Stimulated activated memory B cell treated with anti-CD40 and anti-IgM and Interleukin-4, amounts not matched to agents 10 μg/mL and 1 μg/mL and 100 μg/mL, for 72 hours (primary cell): Measurements from ENCODE around the gene RASSF5.

ENCODE experiments used
- ATAC-seq: fragments of 150-1000 bp; cut with Tn5 transposase; 2 replicates; pipeline ENCODE4 v1.10.0; 2021
- H3K27ac Mint-ChIP-seq: one replicate; pipeline ENCODE4 v1.8.0; 2022; ENCODE audit warnings: mild to moderate bottlenecking, mixed read lengths
- H3K27me3 Mint-ChIP-seq: one replicate; pipeline ENCODE4 v1.8.0; 2022; ENCODE audit warnings: mixed read lengths
- H3K36me3 Mint-ChIP-seq: one replicate; pipeline ENCODE4 v1.8.0; 2022; ENCODE audit warnings: mixed read lengths
- H3K4me1 Mint-ChIP-seq: one replicate; pipeline ENCODE4 v1.8.0; 2022; ENCODE audit warnings: mixed read lengths
- H3K4me3 Mint-ChIP-seq: one replicate; pipeline ENCODE4 v1.8.0; 2022; ENCODE audit warnings: mild to moderate bottlenecking, moderate library complexity, mixed read lengths
- H3K9me3 Mint-ChIP-seq: one replicate; pipeline ENCODE4 v1.8.0; 2022; ENCODE audit warnings: mixed read lengths

Gene RASSF5

GRCh38 chr1:206500046-206500445 is 7.3 kb upstream of the RASSF5 start:
- Mint-ChIP-seq H3K4me1 (peaks cover 52% of the 10 kb centered on the region), H3K9me3 (no peaks in the 10 kb centered on the region), H3K4me3 (no peak overlapping the region), H3K27me3 (no peaks in the 10 kb centered on the region), H3K27ac (no peak overlapping the region), H3K36me3 (peaks cover 12% of the 10 kb centered on the region)
- ATAC-seq, result no peak

- no peaks in the 10 kb centered on the region for H3K27me3 Mint-ChIP-seq
- peaks cover 50% of the 10 kb centered on the region for H3K4me1 Mint-ChIP-seq
- no peaks in the 10 kb centered on the region for H3K9me3 Mint-ChIP-seq
- H3K27ac Mint-ChIP-seq, result no peak overlapping the region
- H3K4me3 Mint-ChIP-seq, result no peak overlapping the region
- no peak for ATAC-seq
- peaks cover 12% of the 10 kb centered on the region for H3K36me3 Mint-ChIP-seq
Observed at GRCh38 chr1:206501881-206502280, 5.5 kb upstream of the RASSF5 start.

DNA sequence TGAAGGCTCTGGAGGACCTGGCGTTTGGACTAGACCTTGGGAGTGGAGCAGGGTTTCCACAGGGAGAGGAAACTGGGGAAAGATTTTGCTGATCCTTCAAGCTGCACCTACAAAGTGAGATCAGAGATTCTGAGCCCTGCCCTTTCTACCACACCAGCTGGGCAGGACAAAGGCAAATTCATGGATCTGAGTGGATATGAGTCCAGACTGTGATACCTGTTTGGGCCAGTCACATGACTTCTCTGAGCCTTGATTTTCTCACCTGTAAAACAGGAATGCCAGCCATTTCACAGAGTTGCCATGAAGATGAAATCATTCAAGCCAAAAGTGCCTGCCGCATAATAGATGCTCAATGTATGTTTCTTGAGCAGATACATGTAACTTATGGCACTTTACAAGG is 4.9 kb upstream of the RASSF5 start:
- H3K27ac Mint-ChIP-seq, result no peak overlapping the region
- H3K27me3 Mint-ChIP-seq, result no peaks in the 10 kb centered on the region
- H3K9me3 Mint-ChIP-seq, result no peaks in the 10 kb centered on the region
- no peak overlapping the region for H3K4me3 Mint-ChIP-seq
- peaks cover 12% of the 10 kb centered on the region for H3K36me3 Mint-ChIP-seq
- no peak for ATAC-seq
- H3K4me1 Mint-ChIP-seq, result peaks cover 45% of the 10 kb centered on the region

GRCh38 chr1:206502812-206503211 is 4.5 kb upstream of the RASSF5 start:
- Mint-ChIP-seq H3K4me3 (no peak overlapping the region), H3K4me1 (peaks cover 42% of the 10 kb centered on the region), H3K9me3 (no peaks in the 10 kb centered on the region), H3K27me3 (no peaks in the 10 kb centered on the region), H3K36me3 (peaks cover 11% of the 10 kb centered on the region), H3K27ac (no peak overlapping the region)
- no peak for ATAC-seq

GRCh38 chr1:206503591-206504362 is 3.6 kb upstream of the RASSF5 start:
- Mint-ChIP-seq H3K27ac (no peak overlapping the region), H3K27me3 (peaks cover 6% of the 10 kb centered on the region), H3K36me3 (peaks cover 3% of the 10 kb centered on the region), H3K4me3 (no peak overlapping the region), H3K9me3 (no peaks in the 10 kb centered on the region), H3K4me1 (peaks cover 42% of the 10 kb centered on the region)
- ATAC-seq, result peak; percentile 74

- Mint-ChIP-seq H3K27ac (no peak overlapping the region), H3K4me1 (peaks cover 42% of the 10 kb centered on the region), H3K36me3 (no peaks in the 10 kb centered on the region), H3K4me3 (no peak overlapping the region), H3K9me3 (no peaks in the 10 kb centered on the region), H3K27me3 (peaks cover 12% of the 10 kb centered on the region)
- ATAC-seq, result no peak
Observed at GRCh38 chr1:206504363-206504713, 3.0 kb upstream of the RASSF5 start.

- peak overlapping the region; percentile 69 for H3K27ac Mint-ChIP-seq
- peaks cover 20% of the 10 kb centered on the region for H3K27me3 Mint-ChIP-seq
- no peaks in the 10 kb centered on the region for H3K36me3 Mint-ChIP-seq
- H3K9me3 Mint-ChIP-seq, result no peaks in the 10 kb centered on the region
- peak overlapping the region; percentile 81 for H3K4me3 Mint-ChIP-seq
- ATAC-seq, result no peak
- peaks cover 42% of the 10 kb centered on the region for H3K4me1 Mint-ChIP-seq
Observed at GRCh38 chr1:206505702-206506355, 1.5 kb upstream of the RASSF5 start.

GRCh38 chr1:206506405-206507283 is 687 bp upstream of the RASSF5 start:
- H3K4me1 Mint-ChIP-seq, result peaks cover 42% of the 10 kb centered on the region
- ATAC-seq, result peak; percentile 53
- H3K9me3 Mint-ChIP-seq, result no peaks in the 10 kb centered on the region
- H3K27ac Mint-ChIP-seq, result peak overlapping the region; percentile 69
- H3K4me3 Mint-ChIP-seq, result peak overlapping the region; percentile 81
- no peaks in the 10 kb centered on the region for H3K36me3 Mint-ChIP-seq
- peaks cover 20% of the 10 kb centered on the region for H3K27me3 Mint-ChIP-seq

DNA sequence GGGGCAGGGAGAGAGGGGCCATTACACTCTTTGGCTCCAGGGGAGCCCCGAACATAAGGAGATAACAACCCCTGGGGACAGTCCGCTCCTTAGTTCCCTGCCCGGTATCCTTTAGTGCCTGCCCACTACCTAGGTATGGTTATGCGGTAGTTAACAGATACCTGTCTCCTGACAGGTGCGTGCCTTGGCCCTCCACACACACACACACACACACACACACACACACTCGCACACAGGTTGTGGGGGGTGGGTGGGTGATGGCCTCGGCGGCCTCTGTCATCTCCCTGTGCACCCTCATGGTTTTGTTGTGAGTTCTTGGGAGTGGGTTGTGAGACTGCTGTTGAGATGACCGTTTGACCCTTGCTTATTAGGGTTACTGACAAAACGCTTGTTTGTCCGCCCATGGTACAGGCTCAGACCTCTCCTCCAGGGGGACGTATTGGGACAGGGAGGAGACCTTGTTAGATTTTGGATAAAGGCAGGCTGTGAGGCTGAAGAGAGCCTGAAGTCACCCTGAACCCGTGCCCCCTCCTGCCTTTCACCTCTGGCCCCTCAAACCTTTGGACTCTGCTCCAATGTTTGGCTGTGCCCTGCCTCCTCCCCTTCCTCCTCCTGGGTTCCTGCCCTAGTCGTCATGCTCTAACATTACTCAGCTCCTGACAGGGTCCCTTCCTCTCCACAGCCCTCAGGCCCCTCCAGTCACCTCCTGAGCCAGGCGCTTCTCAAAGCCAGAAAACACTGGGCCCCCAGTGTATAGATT is 979 bp downstream of the RASSF5 start:
- Mint-ChIP-seq H3K36me3 (no peaks in the 10 kb centered on the region), H3K9me3 (no peaks in the 10 kb centered on the region), H3K4me3 (peak overlapping the region; percentile 73), H3K4me1 (peaks cover 42% of the 10 kb centered on the region), H3K27ac (no peak overlapping the region), H3K27me3 (peaks cover 20% of the 10 kb centered on the region)
- no peak for ATAC-seq

DNA sequence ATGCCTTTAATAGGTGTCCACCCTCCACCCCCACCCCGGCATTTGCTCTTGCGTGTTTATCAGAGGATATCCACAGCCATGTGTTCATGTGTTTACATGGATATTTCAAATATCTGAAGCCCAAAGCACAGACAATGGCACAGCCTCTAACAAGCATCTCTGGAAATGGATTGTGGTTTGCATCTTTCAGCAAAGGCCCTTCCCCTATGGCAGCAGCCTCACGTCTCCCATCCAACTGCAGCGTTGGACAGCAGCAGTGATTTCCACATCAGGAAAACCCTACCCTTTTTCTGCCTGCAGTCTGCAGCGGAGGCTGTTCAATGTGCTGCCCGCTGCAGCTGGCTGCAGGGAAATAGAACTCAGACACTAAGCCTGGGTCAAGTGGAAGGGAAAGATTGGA is 1.6 kb downstream of the RASSF5 start:
- Mint-ChIP-seq H3K27me3 (peaks cover 20% of the 10 kb centered on the region), H3K4me3 (peak overlapping the region; percentile 73), H3K9me3 (no peaks in the 10 kb centered on the region), H3K27ac (no peak overlapping the region), H3K4me1 (peaks cover 40% of the 10 kb centered on the region), H3K36me3 (no peaks in the 10 kb centered on the region)
- ATAC-seq, result no peak

DNA sequence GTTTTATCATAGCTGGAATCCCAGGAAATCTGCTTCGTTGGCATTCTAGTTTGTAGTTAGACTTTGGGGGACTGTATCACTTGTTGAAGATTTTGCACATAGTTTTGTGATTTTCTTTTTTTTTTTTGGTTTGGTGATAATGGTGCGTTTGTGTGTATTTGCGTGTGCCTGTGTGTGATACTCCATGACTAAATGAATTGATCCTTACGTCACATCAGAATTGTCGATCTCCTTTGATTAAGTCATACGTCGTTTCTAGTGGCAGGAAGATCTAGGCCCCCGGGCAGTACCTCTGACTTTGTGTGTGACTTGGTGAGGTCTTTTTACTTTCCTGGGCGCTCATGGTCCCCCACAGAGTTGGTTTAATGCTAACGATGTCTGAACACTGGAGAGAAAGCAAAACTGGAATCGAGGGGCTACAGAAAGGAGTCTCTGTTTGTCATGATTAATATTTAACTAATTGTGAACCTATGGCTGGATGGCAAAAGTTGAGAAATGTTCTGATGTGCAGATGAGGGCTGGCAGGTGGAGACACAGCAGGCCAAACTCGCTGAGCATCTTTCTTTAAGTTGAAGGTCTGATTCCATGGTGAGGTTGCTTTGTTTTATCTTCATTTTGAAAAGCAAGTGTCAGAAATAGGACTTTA is 2.4 kb downstream of the RASSF5 start:
- no peaks in the 10 kb centered on the region for H3K36me3 Mint-ChIP-seq
- H3K4me3 Mint-ChIP-seq, result no peak overlapping the region
- ATAC-seq, result no peak
- H3K27ac Mint-ChIP-seq, result no peak overlapping the region
- peaks cover 32% of the 10 kb centered on the region for H3K4me1 Mint-ChIP-seq
- H3K9me3 Mint-ChIP-seq, result no peaks in the 10 kb centered on the region
- H3K27me3 Mint-ChIP-seq, result peaks cover 20% of the 10 kb centered on the region

GRCh38 chr1:206510371-206510770 is 3.0 kb downstream of the RASSF5 start:
- Mint-ChIP-seq H3K27ac (no peak overlapping the region), H3K36me3 (no peaks in the 10 kb centered on the region), H3K4me3 (no peak overlapping the region), H3K9me3 (no peaks in the 10 kb centered on the region), H3K27me3 (peaks cover 20% of the 10 kb centered on the region), H3K4me1 (peaks cover 26% of the 10 kb centered on the region)
- ATAC-seq, result no peak

DNA sequence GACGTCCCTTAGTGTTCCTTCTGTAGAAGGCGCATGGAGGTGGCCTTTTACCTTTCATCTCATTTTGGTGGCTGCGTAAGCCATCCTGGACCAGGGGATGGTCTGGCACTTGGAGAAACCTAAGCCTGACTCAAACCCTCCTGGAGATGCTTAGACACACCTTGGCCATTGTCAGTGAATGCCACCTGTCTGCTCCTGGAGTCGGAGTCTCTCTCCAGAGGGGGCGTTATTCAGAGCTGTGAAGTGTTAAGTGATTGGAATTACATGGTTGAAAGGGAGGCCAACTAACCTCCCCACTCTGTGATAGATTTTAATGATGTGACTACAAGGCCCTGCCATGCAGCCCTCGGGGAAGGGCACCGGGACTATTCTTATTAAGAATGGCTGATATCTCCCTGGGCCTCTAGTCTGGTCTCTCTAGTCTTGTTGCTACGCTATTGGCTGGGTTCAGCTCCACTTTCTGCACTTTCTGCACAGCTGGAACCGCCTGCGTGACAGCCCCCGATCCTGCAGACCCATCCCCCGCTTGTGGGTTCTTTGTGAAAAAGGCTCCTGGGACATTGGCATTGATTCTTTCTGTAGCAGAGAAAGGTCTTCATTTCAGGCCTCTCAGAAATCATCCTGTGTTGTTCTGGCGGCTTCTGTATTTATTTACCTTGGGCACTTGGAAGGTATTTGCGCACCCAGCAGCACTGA is 4.2 kb downstream of the RASSF5 start:
- H3K9me3 Mint-ChIP-seq, result no peaks in the 10 kb centered on the region
- no peak overlapping the region for H3K27ac Mint-ChIP-seq
- ATAC-seq, result no peak
- peaks cover 20% of the 10 kb centered on the region for H3K27me3 Mint-ChIP-seq
- no peaks in the 10 kb centered on the region for H3K36me3 Mint-ChIP-seq
- H3K4me3 Mint-ChIP-seq, result no peak overlapping the region
- H3K4me1 Mint-ChIP-seq, result peaks cover 26% of the 10 kb centered on the region
